Spleen (tissue), 7 donors: ENCODE data around the gene TTLL12.

ENCODE experiments used
- CTCF ChIP-seq, 11 experiments: fragments of 200-600 bp in 7 of 11; fragments of 450-650 bp in 4 of 11; sonication (generic) in 4 of 11; IDR thresholded peaks in 8 of 11; conservative IDR thresholded peaks in 3 of 11; 1 replicate in 7 of 11; 2 replicates in 4 of 11; pipeline versions ENCODE4 v1.4.0 to v1.8.0; 2016 to 2021; ENCODE audit warnings: antibody characterized with exemption in 11 of 11, inconsistent platforms in 4 of 11, mild to moderate bottlenecking in 1 of 11
- POLR2A ChIP-seq, 3 donors: fragments of 450-650 bp; IDR thresholded peaks; one replicate each; pipeline ENCODE4 v1.5.1; 2017; ENCODE audit warnings: antibody characterized with exemption in 3 of 3, mild to moderate bottlenecking in 1 of 3
- POLR2AphosphoS5 ChIP-seq, 3 donors: sonication (generic); formaldehyde crosslinking; IDR thresholded peaks; one replicate each; pipeline ENCODE4 v1.5.1; 2017; ENCODE audit warnings: antibody characterized with exemption in 3 of 3
- donor health status: DM: no; HTN: no; CAD: no; lungs with moderate emphysema.
- donor health status: DM: no; HTN: no; CAD: no.
- donor health status: DM: no; HTN: no; CAD: no.

- TF ChIP-seq POLR2A (IDR thresholded peaks at IDR 0.05) (no peak), CTCF (IDR thresholded peaks at IDR 0.05 in 8 of 11, conservative IDR thresholded peaks at IDR 0.05 in 3 of 11) (no peak), POLR2AphosphoS5 (IDR thresholded peaks at IDR 0.05) (no peak)
Observed at GRCh38 chr22:43156413-43156812, 30.5 kb downstream of the TTLL12 start.
